ENCODE results near the gene RELL1.
"Not testable (repeated sequence)": the region's sequence is repeated elsewhere in the genome, so short reads cannot be mapped to it uniquely, and the experiment has no call there.

Gene RELL1

GRCh38 chr4:37690976-37691375 is 4.8 kb upstream of the RELL1 start:
- no peak for DNase-seq

GRCh38 chr4:37689353-37690095 is 3.3 kb upstream of the RELL1 start:
- DNase-seq: peak; percentile 23

- no peak for DNase-seq
Observed at GRCh38 chr4:37687681-37688080, 1.5 kb upstream of the RELL1 start.

- peak; percentile 73 for DNase-seq
Observed at GRCh38 chr4:37687194-37687562, 1.0 kb upstream of the RELL1 start.

GRCh38 chr4:37685823-37686372 is 278 bp downstream of the RELL1 start:
- DNase-seq: peak; percentile 87

GRCh38 chr4:37685161-37685822 is 884 bp downstream of the RELL1 start:
- DNase-seq: peak; percentile 71

- DNase-seq: no peak
Observed at GRCh38 chr4:37684154-37684553, 2.0 kb downstream of the RELL1 start.

GRCh38 chr4:37682701-37683401 is 3.3 kb downstream of the RELL1 start:
- no peak for DNase-seq

GRCh38 chr4:37680089-37680488 is 6.1 kb downstream of the RELL1 start:
- no peak for DNase-seq

GRCh38 chr4:37679301-37679700 is 6.9 kb downstream of the RELL1 start:
- no peak for DNase-seq

- no peak for DNase-seq
Observed at GRCh38 chr4:37678624-37679023, 7.6 kb downstream of the RELL1 start.

- DNase-seq: no peak
Observed at GRCh38 chr4:37675587-37676290, 10.4 kb downstream of the RELL1 start.

- DNase-seq: peak; percentile 18
Observed at GRCh38 chr4:37674439-37674838, 11.7 kb downstream of the RELL1 start.

GRCh38 chr4:37673538-37674192 is 12.5 kb downstream of the RELL1 start:
- DNase-seq: no peak

- DNase-seq: no peak
Observed at GRCh38 chr4:37671072-37671471, 15.1 kb downstream of the RELL1 start.

GRCh38 chr4:37670249-37670648 is 15.9 kb downstream of the RELL1 start:
- no peak for DNase-seq

GRCh38 chr4:37669124-37669523 is 17.1 kb downstream of the RELL1 start:
- DNase-seq: not testable (repeated sequence)

- DNase-seq: no peak
Observed at GRCh38 chr4:37667197-37668100, 18.7 kb downstream of the RELL1 start.

GRCh38 chr4:37666625-37667071 is 19.5 kb downstream of the RELL1 start:
- no peak for DNase-seq

GRCh38 chr4:37665333-37666320 is 20.5 kb downstream of the RELL1 start:
- DNase-seq: no peak
